Body of pancreas (tissue), 4 donors: Measurements from ENCODE around the gene MVB12B. TPM values are rescaled to one million over a fixed set of nuclear protein-coding genes. Genes with fewer than 3 reads are reported as not detected.

ENCODE experiments used
- ATAC-seq: fragments of 150-250 bp; one replicate; pipeline ENCODE4 v1.9.1; 2016
- DNase-seq, 4 donors: peaks; one replicate each; pipeline ENCODE4 v3.0.0-alpha.2; 2019
- H3K27ac ChIP-seq, 4 donors: fragments of 200-600 bp; sonication (generic); 1 replicate in 3 of 4; 2 replicates in 1 of 4; pipeline versions ENCODE4 v1.5.1 to v1.6.1; 2016 to 2019; ENCODE audit warnings: mild to moderate bottlenecking in 1 of 4, mixed read lengths in 1 of 4, moderate library complexity in 1 of 4
- H3K27me3 ChIP-seq, 2 donors: fragments of 200-600 bp; sonication (generic); one replicate each; pipeline ENCODE4 v1.6.0; 2016; ENCODE audit warnings: mild to moderate bottlenecking in 1 of 2
- H3K36me3 ChIP-seq, 2 donors: fragments of 200-600 bp; sonication (generic); replicated peaks in 1 of 2; 2 replicates each; pipeline ENCODE4 v1.5.1; 2016; ENCODE audit warnings: low read depth in 2 of 2; ENCODE audit not compliant: insufficient read depth in 1 of 2
- H3K4me1 ChIP-seq: fragments of 200-600 bp; sonication (generic); one replicate; pipeline ENCODE4 v1.6.0; 2016
- H3K4me3 ChIP-seq, 2 donors: fragments of 200-600 bp; sonication (generic); 1 replicate in 1 of 2; 2 replicates in 1 of 2; pipeline ENCODE4 v1.5.1; 2016 to 2019
- H3K9me3 ChIP-seq, 3 donors: fragments of 200-600 bp; sonication (generic); 1 replicate in 2 of 3; 2 replicates in 1 of 3; pipeline ENCODE4 v1.5.1; 2016
- CTCF ChIP-seq, 7 experiments: fragments of 450-650 bp in 4 of 7; fragments of 200-600 bp in 3 of 7; sonication (generic) in 3 of 7; IDR thresholded peaks; one replicate each; pipeline ENCODE4 v1.5.1; 2016 to 2019; ENCODE audit warnings: antibody characterized with exemption in 7 of 7
- POLR2A ChIP-seq, 3 donors: fragments of 450-650 bp; IDR thresholded peaks; one replicate each; pipeline ENCODE4 v1.6.1; 2016; ENCODE audit warnings: antibody characterized with exemption in 3 of 3, mild to moderate bottlenecking in 2 of 3
- WGBS, 2 donors: methylation state at CpG; one replicate each; pipeline ENCODE4 v1.1.5; 2017; 5-methylcytosine and 5-hydroxymethylcytosine counted together
- intact Hi-C: fragments of 100-400 bp; cut with DNase I; formaldehyde crosslinking; loops from one replicate; pipeline ENCODE4 v1.15.1; 2023
- total RNA-seq, 2 donors: library from RNA; depleted of rRNA; stranded (reverse); fragments of >200 nt; gene quantifications; one replicate each; pipeline ENCODE4 v1.1.0, GENCODE V29; 2016

The MVB12B gene
- total RNA-seq, 2 donors from 2014 or later = 5.2 to 9.9 TPM

GRCh38 chr9:126439402-126439765 is 112.8 kb downstream of the MVB12B start:
- H3K4me3 ChIP-seq = no peak overlapping the region
- H3K36me3 ChIP-seq = no peaks in the 10 kb centered on the region
- intact Hi-C loops = no loop called here
- no peaks in the 10 kb centered on the region for H3K9me3 ChIP-seq
- no peak for TF ChIP-seq POLR2A (IDR thresholded peaks at IDR 0.05)
- no peak overlapping the region for H3K27ac ChIP-seq
- H3K4me1 ChIP-seq = no peaks in the 10 kb centered on the region
- WGBS, 2 donors = 83 to 84% methylated on average over 5 of the region's 5 CpGs
- DNase-seq (no peak), ATAC-seq (no peak)
- H3K27me3 ChIP-seq = no peaks in the 10 kb centered on the region

GRCh38 chr9:126439883-126440653 is 113.4 kb downstream of the MVB12B start:
- Histone ChIP-seq H3K9me3 (no peaks in the 10 kb centered on the region), H3K4me1 (no peaks in the 10 kb centered on the region), H3K4me3 (no peak overlapping the region), H3K36me3 (no peaks in the 10 kb centered on the region), H3K27ac (no peak overlapping the region), H3K27me3 (no peaks in the 10 kb centered on the region)
- WGBS, 2 donors = 86 to 88% methylated on average over 13 to 16 of the region's 16 CpGs
- TF ChIP-seq CTCF (IDR thresholded peaks at IDR 0.05) = no peak
- TF ChIP-seq POLR2A (IDR thresholded peaks at IDR 0.05) = no peak
- DNase-seq (no peak), ATAC-seq (no peak)
- intact Hi-C loops = no loop called here

- DNase-seq (no peak), ATAC-seq (no peak)
- intact Hi-C loops = no loop called here
- Histone ChIP-seq H3K36me3 (no peaks in the 10 kb centered on the region), H3K27me3 (no peaks in the 10 kb centered on the region), H3K4me1 (no peaks in the 10 kb centered on the region), H3K27ac (no peak overlapping the region), H3K4me3 (no peak overlapping the region), H3K9me3 (no peaks in the 10 kb centered on the region)
- 90 to 93% methylated on average over 11 of the region's 11 CpGs for WGBS, 2 donors
- TF ChIP-seq POLR2A (IDR thresholded peaks at IDR 0.05) (no peak), CTCF (IDR thresholded peaks at IDR 0.05) (no peak)
These were observed 114.3 kb downstream of the MVB12B start for GRCh38 chr9:126440940-126441339.

DNA sequence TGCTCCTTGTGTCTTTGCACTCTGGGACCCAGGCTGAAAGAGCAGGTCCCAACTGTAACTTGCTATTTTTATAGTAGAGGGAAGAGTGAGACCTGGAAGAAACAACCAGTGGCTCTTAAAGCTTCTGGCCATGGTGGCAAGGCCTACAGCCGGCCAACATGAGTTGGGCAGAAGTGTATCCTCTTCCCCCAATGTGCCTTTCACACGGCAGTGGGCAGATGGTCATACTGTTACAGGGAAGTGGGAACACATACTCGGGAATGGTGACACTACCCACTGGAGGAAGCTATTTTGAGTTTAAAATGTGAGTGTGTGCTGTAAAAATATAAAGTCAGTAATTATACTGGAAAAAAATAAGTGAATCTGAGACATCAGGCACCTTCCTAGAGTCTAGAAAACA is 116.0 kb downstream of the MVB12B start:
- no peaks in the 10 kb centered on the region for H3K4me1 ChIP-seq
- H3K4me3 ChIP-seq = no peak overlapping the region
- intact Hi-C loops = no loop called here
- H3K36me3 ChIP-seq = no peaks in the 10 kb centered on the region
- TF ChIP-seq POLR2A (IDR thresholded peaks at IDR 0.05) = no peak
- no peak for TF ChIP-seq CTCF (IDR thresholded peaks at IDR 0.05)
- H3K27ac ChIP-seq = no peak overlapping the region
- no peaks in the 10 kb centered on the region for H3K27me3 ChIP-seq
- no peaks in the 10 kb centered on the region for H3K9me3 ChIP-seq
- ATAC-seq (no peak), DNase-seq (no peak)
- 78 to 91% methylated on average over 3 of the region's 3 CpGs for WGBS, 2 donors

DNA sequence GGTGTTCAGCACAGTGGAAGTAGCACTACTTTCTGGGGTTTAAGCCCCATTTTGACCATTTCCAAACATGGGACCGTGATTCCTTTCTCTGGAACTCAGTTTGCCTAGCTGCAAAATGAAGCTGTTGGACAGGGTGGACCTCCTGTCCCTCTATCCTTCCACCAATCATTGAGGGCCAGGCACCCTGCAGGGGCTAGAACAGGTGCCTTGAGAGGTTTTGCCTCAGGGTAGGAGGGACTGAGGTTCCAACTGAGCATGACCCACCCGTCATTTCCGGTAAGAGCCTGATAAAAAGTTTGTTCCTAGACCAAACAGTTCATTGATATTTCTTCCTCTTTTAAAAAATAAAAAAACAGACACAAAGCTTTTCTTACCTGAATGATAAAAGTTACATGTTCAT is 116.5 kb downstream of the MVB12B start:
- Histone ChIP-seq H3K4me1 (no peaks in the 10 kb centered on the region), H3K4me3 (no peak overlapping the region), H3K27me3 (no peaks in the 10 kb centered on the region), H3K9me3 (no peaks in the 10 kb centered on the region), H3K27ac (no peak overlapping the region), H3K36me3 (no peaks in the 10 kb centered on the region)
- intact Hi-C loops = no loop called here
- no peak for DNase-seq
- no peak for ATAC-seq
- TF ChIP-seq CTCF (IDR thresholded peaks at IDR 0.05) (no peak), POLR2A (IDR thresholded peaks at IDR 0.05) (no peak)
- 70 to 78% methylated on average over 3 of the region's 3 CpGs for WGBS, 2 donors
